WERI-Rb-1 (cell line): ENCODE results near the gene GPC4.

Source experiments
- DNase-seq: peaks from one replicate; pipeline ENCODE4 v3.0.0-alpha.2; 2020
- H3K27ac ChIP-seq: fragments of 250-450 bp; sonication (Bioruptor Pico); 2 replicates; pipeline ENCODE4 v1.5.1; 2020; ENCODE audit warnings: mild to moderate bottlenecking, moderate library complexity
- H3K27me3 ChIP-seq: fragments of 250-450 bp; sonication (Bioruptor Pico); 2 replicates; pipeline ENCODE4 v1.5.1; 2021; ENCODE audit warnings: mild to moderate bottlenecking, low read depth, moderate library complexity; ENCODE audit not compliant: insufficient read depth, severe bottlenecking
- H3K36me3 ChIP-seq: fragments of 250-450 bp; sonication (Bioruptor Pico); 2 replicates; pipeline ENCODE4 v1.5.1; 2020; ENCODE audit warnings: mild to moderate bottlenecking, moderate library complexity
- H3K4me3 ChIP-seq: 2 replicates; pipeline ENCODE4 v1.5.1; 2011; ENCODE audit warnings: low read depth, mild to moderate bottlenecking, control low read depth, low read length
- H3K9me3 ChIP-seq: fragments of 250-450 bp; sonication (Bioruptor Pico); 2 replicates; pipeline ENCODE4 v1.5.1; 2021; ENCODE audit warnings: mild to moderate bottlenecking, moderate library complexity; ENCODE audit not compliant: severe bottlenecking
- CTCF ChIP-seq: IDR thresholded peaks from 2 replicates; pipeline ENCODE4 v1.5.1; 2011; ENCODE audit warnings: low read depth, mild to moderate bottlenecking, control low read depth, inconsistent platforms, low read length

Gene GPC4

GRCh38 chrX:133437356-133437755 is 22.1 kb upstream of the GPC4 start:
- no peak for DNase-seq
- Histone ChIP-seq H3K27ac (no peak overlapping the region), H3K9me3 (no peaks in the 10 kb centered on the region), H3K4me3 (no peak overlapping the region), H3K36me3 (no peaks in the 10 kb centered on the region), H3K27me3 (peaks cover 57% of the 10 kb centered on the region)
- TF ChIP-seq CTCF: no peak

GRCh38 chrX:133435544-133436124 is 20.3 kb upstream of the GPC4 start:
- no peak overlapping the region for H3K27ac ChIP-seq
- H3K36me3 ChIP-seq: no peaks in the 10 kb centered on the region
- peaks cover 59% of the 10 kb centered on the region for H3K27me3 ChIP-seq
- TF ChIP-seq CTCF: no peak
- H3K9me3 ChIP-seq: no peaks in the 10 kb centered on the region
- no peak overlapping the region for H3K4me3 ChIP-seq
- DNase-seq: no peak

GRCh38 chrX:133434197-133434820 is 19.0 kb upstream of the GPC4 start:
- no peak for DNase-seq
- no peaks in the 10 kb centered on the region for H3K9me3 ChIP-seq
- H3K4me3 ChIP-seq: no peak overlapping the region
- H3K27me3 ChIP-seq: peaks cover 56% of the 10 kb centered on the region
- H3K36me3 ChIP-seq: no peaks in the 10 kb centered on the region
- no peak for TF ChIP-seq CTCF
- no peak overlapping the region for H3K27ac ChIP-seq

GRCh38 chrX:133419911-133420310 is 4.6 kb upstream of the GPC4 start:
- no peak overlapping the region for H3K27ac ChIP-seq
- peaks cover 56% of the 10 kb centered on the region for H3K27me3 ChIP-seq
- H3K9me3 ChIP-seq: no peaks in the 10 kb centered on the region
- DNase-seq: no peak
- no peak overlapping the region for H3K4me3 ChIP-seq
- no peak for TF ChIP-seq CTCF
- no peaks in the 10 kb centered on the region for H3K36me3 ChIP-seq

GRCh38 chrX:133418588-133418987 is 3.3 kb upstream of the GPC4 start:
- Histone ChIP-seq H3K27ac (no peak overlapping the region), H3K36me3 (no peaks in the 10 kb centered on the region), H3K9me3 (no peaks in the 10 kb centered on the region), H3K27me3 (peaks cover 56% of the 10 kb centered on the region), H3K4me3 (no peak overlapping the region)
- TF ChIP-seq CTCF: no peak
- DNase-seq: no peak

- peaks cover 57% of the 10 kb centered on the region for H3K27me3 ChIP-seq
- no peak for TF ChIP-seq CTCF
- H3K27ac ChIP-seq: no peak overlapping the region
- no peaks in the 10 kb centered on the region for H3K9me3 ChIP-seq
- no peaks in the 10 kb centered on the region for H3K36me3 ChIP-seq
- no peak overlapping the region for H3K4me3 ChIP-seq
- no peak for DNase-seq
Measured at GRCh38 chrX:133417364-133417763, 2.1 kb upstream of the GPC4 start.
